ENCODE results near the gene LGALSL.

- TF ChIP-seq CTCF (IDR thresholded peaks at IDR 0.05) (no peak), POLR2AphosphoS5 (IDR thresholded peaks at IDR 0.05; ENCODE audit: insufficient read depth in 1 of 2, low read depth in 1 of 2) (no peak), POLR2A (IDR thresholded peaks at IDR 0.05) (no peak)
These were observed 19.8 kb upstream of the LGALSL start for GRCh38 chr2:64434039-64434657.

Data from vagina (tissue), 2 donors.